Neural cell (in vitro differentiated cells): Measurements from ENCODE around the gene DOCK7.
"Not testable (repeated sequence)": the region's sequence is repeated elsewhere in the genome, so short reads cannot be mapped to it uniquely, and the experiment has no call there.

Source experiments
- CTCF ChIP-seq: fragments of 450-650 bp; IDR thresholded peaks from 2 replicates; pipeline ENCODE4 v1.5.1; 2014; ENCODE audit warnings: antibody characterized with exemption, mild to moderate bottlenecking, moderate library complexity; ENCODE audit not compliant: poor library complexity, severe bottlenecking
- EP300 ChIP-seq: fragments of 450-650 bp; conservative IDR thresholded peaks from 2 replicates; pipeline ENCODE4 v1.6.1; 2014; ENCODE audit warnings: antibody characterized with exemption, mild to moderate bottlenecking, moderate library complexity; ENCODE audit not compliant: poor library complexity, severe bottlenecking
- EZH2 ChIP-seq: fragments of 200-600, 300-800 bp; shearing (Covaris generic), sonication (generic); IDR thresholded peaks from 2 replicates; pipeline ENCODE4 v1.6.1; 2014; ENCODE audit warnings: antibody characterized with exemption, low read length, borderline replicate concordance, mild to moderate bottlenecking; ENCODE audit not compliant: insufficient read depth, poor library complexity, severe bottlenecking
- MXI1 ChIP-seq: fragments of 450-650 bp; conservative IDR thresholded peaks from 2 replicates; pipeline ENCODE4 v1.6.1; 2014; ENCODE audit warnings: antibody characterized with exemption, mild to moderate bottlenecking; ENCODE audit not compliant: poor library complexity, severe bottlenecking
- POLR2AphosphoS5 ChIP-seq: IDR thresholded peaks from 2 replicates; pipeline ENCODE4 v1.6.1; 2012
- RAD21 ChIP-seq: fragments of 450-650 bp; conservative IDR thresholded peaks from 2 replicates; pipeline ENCODE4 v1.6.1; 2014; ENCODE audit warnings: antibody characterized with exemption, mild to moderate bottlenecking, moderate library complexity
- REST ChIP-seq: IDR thresholded peaks from 2 replicates; pipeline ENCODE4 v1.6.1; 2012; ENCODE audit warnings: borderline replicate concordance
- SMC3 ChIP-seq: fragments of 450-650 bp; conservative IDR thresholded peaks from 2 replicates; pipeline ENCODE4 v1.6.1; 2014; ENCODE audit warnings: antibody characterized with exemption, mild to moderate bottlenecking, moderate library complexity; ENCODE audit not compliant: poor library complexity
- TAF1 ChIP-seq: IDR thresholded peaks from 2 replicates; pipeline ENCODE4 v1.6.1; 2012; ENCODE audit warnings: low read depth

- not testable (repeated sequence) for TF ChIP-seq POLR2AphosphoS5, CTCF, RAD21, REST, EP300, EZH2, SMC3, MXI1, TAF1
These were observed 7.2 kb downstream of the DOCK7 start for GRCh38 chr1:62680992-62681391.
